Endothelial cell of umbilical vein (primary cell): ENCODE data around the gene INTS4. TPM values are rescaled to one million over a fixed set of nuclear protein-coding genes. Genes with fewer than 3 reads are reported as not detected.

Experiments used
- BruUV-seq: library from RNA; stranded (reverse); fragments of 400-500 nt; replicated peaks from 2 replicates; lab custom pipeline; 2021; lab: Mats Ljungman, UMichigan
- CTCF ChIA-PET: fragments of 300-600, 350-600 bp; sonication (Branson Sonifier 250); formaldehyde crosslinking; loops from one replicate; lab custom pipeline; 2021; ENCODE audit warnings: antibody characterized with exemption, inconsistent platforms; lab: Charles Lee
- POLR2A ChIA-PET: fragments of 300-600, 350-600 bp; sonication (Branson Sonifier 250); formaldehyde crosslinking; loops from one replicate; lab custom pipeline; 2021; ENCODE audit warnings: antibody characterized with exemption, inconsistent platforms; lab: Charles Lee
- DNase-seq: peaks from one replicate; pipeline ENCODE4 v3.0.0-alpha.2; 2011; ENCODE audit warnings: low read depth, low spot score
- FAIRE-seq: peaks from 2 replicates; lab custom pipeline; 2011; peaks lifted over from hg19 to GRCh38; lab: Jason Lieb, UNC
- H2AFZ ChIP-seq: 2 replicates; pipeline ENCODE4 v1.6.0; 2012; ENCODE audit warnings: low read depth, low read length, control low read depth, inconsistent platforms
- H3K27ac ChIP-seq: 2 replicates; pipeline ENCODE4 v1.5.1; 2011; ENCODE audit warnings: low read depth, mild to moderate bottlenecking, control low read depth, low read length, moderate library complexity; ENCODE audit not compliant: insufficient read depth
- H3K27me3 ChIP-seq, 2 experiments: 2 replicates each; pipeline versions ENCODE4 v1.6.0 to v1.6.1; 2011; ENCODE audit warnings: low read length in 2 of 2, mixed read lengths in 1 of 2; ENCODE audit not compliant: control insufficient read depth in 2 of 2, insufficient read depth in 2 of 2
- H3K36me3 ChIP-seq, 2 experiments: 2 replicates in 1 of 2; 3 replicates in 1 of 2; pipeline ENCODE4 v1.5.1; 2011; ENCODE audit warnings: low read length in 2 of 2, mild to moderate bottlenecking in 1 of 2, moderate library complexity in 1 of 2; ENCODE audit not compliant: control insufficient read depth in 2 of 2, insufficient read depth in 2 of 2; ENCODE audit errors: extremely low read depth in 1 of 2
- H3K4me1 ChIP-seq: 3 replicates; pipeline ENCODE4 v1.5.1; 2011; ENCODE audit warnings: mild to moderate bottlenecking, low read length; ENCODE audit not compliant: control insufficient read depth, insufficient read depth; ENCODE audit errors: extremely low read depth
- H3K4me2 ChIP-seq: 2 replicates; pipeline ENCODE4 v1.6.1; 2011; ENCODE audit warnings: low read length, control low read depth, mixed read lengths; ENCODE audit not compliant: insufficient read depth
- H3K4me3 ChIP-seq, 3 experiments: fragments of 200-600 bp in 1 of 3; sonication (generic), shearing (Covaris generic) in 1 of 3; replicated peaks in 1 of 3; 2 replicates each; pipeline ENCODE4 v1.5.1; 2011 to 2016; ENCODE audit warnings: control low read depth in 3 of 3, low read length in 3 of 3, mild to moderate bottlenecking in 2 of 3, inconsistent platforms in 1 of 3, low read depth in 1 of 3, moderate library complexity in 1 of 3; ENCODE audit not compliant: insufficient read depth in 1 of 3
- H3K79me2 ChIP-seq: 2 replicates; pipeline ENCODE4 v1.6.0; 2012; ENCODE audit warnings: low read length, inconsistent platforms; ENCODE audit not compliant: control insufficient read depth, insufficient read depth
- H3K9ac ChIP-seq: replicated peaks from 2 replicates; pipeline ENCODE3; 2011; ENCODE audit warnings: low read length, control low read depth; ENCODE audit not compliant: insufficient read depth; ENCODE audit errors: extremely low read depth
- H3K9me1 ChIP-seq: replicated peaks from 3 replicates; pipeline ENCODE4 v1.6.0; 2011; ENCODE audit warnings: mild to moderate bottlenecking, low read length; ENCODE audit not compliant: control insufficient read depth, insufficient read depth; ENCODE audit errors: extremely low read depth
- H3K9me3 ChIP-seq: replicated peaks from 2 replicates; pipeline ENCODE4 v1.5.1; 2012; ENCODE audit warnings: low read length, inconsistent platforms; ENCODE audit not compliant: control insufficient read depth, insufficient read depth
- H4K20me1 ChIP-seq: replicated peaks from 2 replicates; pipeline ENCODE3; 2011; ENCODE audit warnings: mild to moderate bottlenecking, low read length; ENCODE audit not compliant: control insufficient read depth, insufficient read depth; ENCODE audit errors: extremely low read depth
- EZH2 ChIP-seq: IDR thresholded peaks from 2 replicates; pipeline ENCODE4 v1.6.1; 2012; ENCODE audit warnings: borderline replicate concordance, low read depth, mild to moderate bottlenecking, moderate library complexity, low read length, inconsistent platforms; ENCODE audit not compliant: severe bottlenecking
- FOS ChIP-seq: IDR thresholded peaks from 2 replicates; pipeline ENCODE4 v1.6.1; 2011; ENCODE audit warnings: mild to moderate bottlenecking, low read length, moderate library complexity, borderline replicate concordance; ENCODE audit not compliant: insufficient read depth
- GATA2 ChIP-seq: IDR thresholded peaks from 2 replicates; pipeline ENCODE4 v1.7.0; 2011; ENCODE audit warnings: low read depth, mild to moderate bottlenecking, moderate library complexity, mixed read lengths, low read length; ENCODE audit not compliant: insufficient read length, insufficient read depth
- JUN ChIP-seq: IDR thresholded peaks from 2 replicates; pipeline ENCODE4 v1.6.1; 2011; ENCODE audit warnings: borderline replicate concordance, low read depth; ENCODE audit not compliant: insufficient read length, insufficient read depth
- MYC ChIP-seq: IDR thresholded peaks from one replicate; pipeline ENCODE4 v1.6.1; 2011; ENCODE audit warnings: mild to moderate bottlenecking, low read depth, low read length
- POLR2A ChIP-seq: IDR thresholded peaks from 2 replicates; pipeline ENCODE4 v1.6.1; 2012; ENCODE audit warnings: low read depth, mild to moderate bottlenecking, control low read depth, low read length
- POLR2AphosphoS5 ChIP-seq: IDR thresholded peaks from 2 replicates; pipeline ENCODE4 v1.6.1; 2012; ENCODE audit warnings: low read depth, mild to moderate bottlenecking, control low read depth, low read length, moderate library complexity; ENCODE audit not compliant: insufficient read depth
- dilution Hi-C: fragments of 300-500 bp; cut with MboI; formaldehyde crosslinking; loops from one replicate; pipeline ENCODE4 v1.15.0; 2019; ENCODE audit warnings: low sequenced_read_pairs; ENCODE audit not compliant: extremely low pct_ligation_motif_present
- intact Hi-C: fragments of 100-400 bp; cut with micrococcal nuclease; formaldehyde crosslinking; loops from one replicate; pipeline ENCODE4 v1.10.0; 2022
- polyA plus RNA-seq, 4 experiments: library from polyadenylated mRNA; depleted of rRNA in 3 of 4; stranded (reverse) in 3 of 4; unstranded in 1 of 4; fragments of >200 nt; gene quantifications; 2 replicates each; pipeline versions ENCODE4 v1.2.1 to v1.2.3, GENCODE V29; 2011 to 2012; ENCODE audit warnings: missing spikeins in 1 of 4
- total RNA-seq: library from RNA; stranded (reverse); gene quantifications from 2 replicates; pipeline ENCODE4 v1.2.3, GENCODE V29; 2021
- TF ChIP-seq, protein P1 (sequence below): IDR thresholded peaks from 2 replicates; pipeline ENCODE4 v1.6.1; 2011; ENCODE audit not compliant: insufficient read depth, insufficient read length
- TF ChIP-seq, protein P2 (sequence below), 2 donors: IDR thresholded peaks; 1 replicate in 1 of 2; 2 replicates in 1 of 2; pipeline ENCODE4 v1.5.1; 2011; ENCODE audit warnings: low read length in 2 of 2, mild to moderate bottlenecking in 2 of 2, moderate library complexity in 2 of 2, control low read depth in 1 of 2, inconsistent platforms in 1 of 2, low read depth in 1 of 2; ENCODE audit not compliant: insufficient read depth in 1 of 2; ENCODE audit errors: extremely low read depth in 1 of 2

INTS4 gene
- total and polyA plus RNA-seq, 2 donors (not counting 3 experiments of a cell fraction or from before 2014, with no cell fraction given): 29.2 to 37.8 TPM

DNA sequence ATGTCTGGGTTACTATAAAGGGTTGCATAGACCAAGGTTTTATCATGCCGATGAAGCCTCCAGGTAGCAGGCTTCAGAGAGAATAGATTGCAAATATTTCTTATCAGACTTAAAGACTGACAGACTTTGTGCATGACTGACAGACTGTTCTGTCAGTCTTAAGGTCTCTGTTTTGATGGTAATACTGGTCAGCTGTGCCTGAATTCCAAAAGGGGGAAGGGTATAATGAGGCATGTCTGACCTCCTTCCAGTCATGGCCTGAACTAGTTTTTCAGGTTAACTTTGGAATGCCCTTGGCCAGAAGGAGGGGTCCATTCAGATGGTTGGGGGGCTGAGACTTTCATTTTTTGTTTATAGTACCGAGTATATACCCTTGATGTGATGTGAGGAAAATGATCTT, 33.3 kb upstream of the INTS4 start:
- TF ChIP-seq FOS (no peak), POLR2AphosphoS5 (no peak), MYC (no peak), GATA2 (no peak), JUN (no peak), EZH2 (no peak), POLR2A (no peak)
- TF ChIP-seq, protein P1, sequence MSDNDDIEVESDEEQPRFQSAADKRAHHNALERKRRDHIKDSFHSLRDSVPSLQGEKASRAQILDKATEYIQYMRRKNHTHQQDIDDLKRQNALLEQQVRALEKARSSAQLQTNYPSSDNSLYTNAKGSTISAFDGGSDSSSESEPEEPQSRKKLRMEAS: no peak
- TF ChIP-seq, protein P2, sequence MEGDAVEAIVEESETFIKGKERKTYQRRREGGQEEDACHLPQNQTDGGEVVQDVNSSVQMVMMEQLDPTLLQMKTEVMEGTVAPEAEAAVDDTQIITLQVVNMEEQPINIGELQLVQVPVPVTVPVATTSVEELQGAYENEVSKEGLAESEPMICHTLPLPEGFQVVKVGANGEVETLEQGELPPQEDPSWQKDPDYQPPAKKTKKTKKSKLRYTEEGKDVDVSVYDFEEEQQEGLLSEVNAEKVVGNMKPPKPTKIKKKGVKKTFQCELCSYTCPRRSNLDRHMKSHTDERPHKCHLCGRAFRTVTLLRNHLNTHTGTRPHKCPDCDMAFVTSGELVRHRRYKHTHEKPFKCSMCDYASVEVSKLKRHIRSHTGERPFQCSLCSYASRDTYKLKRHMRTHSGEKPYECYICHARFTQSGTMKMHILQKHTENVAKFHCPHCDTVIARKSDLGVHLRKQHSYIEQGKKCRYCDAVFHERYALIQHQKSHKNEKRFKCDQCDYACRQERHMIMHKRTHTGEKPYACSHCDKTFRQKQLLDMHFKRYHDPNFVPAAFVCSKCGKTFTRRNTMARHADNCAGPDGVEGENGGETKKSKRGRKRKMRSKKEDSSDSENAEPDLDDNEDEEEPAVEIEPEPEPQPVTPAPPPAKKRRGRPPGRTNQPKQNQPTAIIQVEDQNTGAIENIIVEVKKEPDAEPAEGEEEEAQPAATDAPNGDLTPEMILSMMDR (IDR thresholded peaks at IDR 0.05; ENCODE audit: extremely low read depth in 1 of 2, insufficient read depth in 1 of 2, low read depth in 1 of 2, low read length in 2 of 2): no peak
- BruUV-seq: no TSS peak
- Histone ChIP-seq H4K20me1 (no peaks in the 10 kb centered on the region), H3K36me3 (no peaks in the 10 kb centered on the region), H3K27me3 (no peaks in the 10 kb centered on the region), H3K9ac (no peak overlapping the region), H3K4me1 (peaks cover 18% of the 10 kb centered on the region), H3K27ac (no peak overlapping the region), H3K4me2 (no peak overlapping the region), H2AFZ (no peak overlapping the region), H3K9me3 (no peaks in the 10 kb centered on the region), H3K79me2 (no peaks in the 10 kb centered on the region), H3K4me3 (no peak overlapping the region), H3K9me1 (no peaks in the 10 kb centered on the region)
- ChIA-PET CTCF (interaction anchor here (0.7 to 1.1 kb wide), 2 partner anchors 18 to 154 kb away, joined by 3 read pairs; no protein-coding TSS in a partner anchor), POLR2A (no interaction called here)
- FAIRE-seq (no peak), DNase-seq (no peak)
- dilution Hi-C loops: no loop called here
- intact Hi-C loops: loop anchor here (2.0 kb wide), 1 partner anchor 27 kb away; no protein-coding TSS in a partner anchor
